GM10847 (cell line): ENCODE measurements around the gene SLC16A12.

Experiments
- POLR2A ChIP-seq: IDR thresholded peaks from 2 replicates; pipeline ENCODE4 v1.6.1; 2011; ENCODE audit not compliant: insufficient read length; ENCODE audit errors: extremely low read depth

SLC16A12 gene

GRCh38 chr10:89469517-89469916, 65.9 kb downstream of the SLC16A12 start:
- TF ChIP-seq POLR2A: no peak

- no peak for TF ChIP-seq POLR2A
Observed at GRCh38 chr10:89468191-89468965, 67.0 kb downstream of the SLC16A12 start.

GRCh38 chr10:89466599-89467035, 68.8 kb downstream of the SLC16A12 start:
- TF ChIP-seq POLR2A: no peak

- no peak for TF ChIP-seq POLR2A
Observed at GRCh38 chr10:89465196-89465595, 70.2 kb downstream of the SLC16A12 start.

- no peak for TF ChIP-seq POLR2A
Observed at GRCh38 chr10:89463846-89464537, 71.4 kb downstream of the SLC16A12 start.

- TF ChIP-seq POLR2A: no peak
Observed at GRCh38 chr10:89458784-89459183, 76.6 kb downstream of the SLC16A12 start.

- no peak for TF ChIP-seq POLR2A
Observed at GRCh38 chr10:89458291-89458690, 77.1 kb downstream of the SLC16A12 start.

GRCh38 chr10:89454561-89455347, 80.6 kb downstream of the SLC16A12 start:
- no peak for TF ChIP-seq POLR2A

GRCh38 chr10:89452193-89452592, 83.2 kb downstream of the SLC16A12 start:
- TF ChIP-seq POLR2A: no peak

- TF ChIP-seq POLR2A: no peak
Observed at GRCh38 chr10:89450901-89451300, 84.5 kb downstream of the SLC16A12 start.

- TF ChIP-seq POLR2A: no peak
Observed at GRCh38 chr10:89442289-89442688, 93.1 kb downstream of the SLC16A12 start.

GRCh38 chr10:89440226-89441009, 95.0 kb downstream of the SLC16A12 start:
- no peak for TF ChIP-seq POLR2A

GRCh38 chr10:89438525-89438924, 96.9 kb downstream of the SLC16A12 start:
- TF ChIP-seq POLR2A: no peak

- no peak for TF ChIP-seq POLR2A
Observed at GRCh38 chr10:89431977-89432376, 103.4 kb downstream of the SLC16A12 start.

GRCh38 chr10:89428877-89429276, 106.5 kb downstream of the SLC16A12 start:
- TF ChIP-seq POLR2A: no peak

- TF ChIP-seq POLR2A: no peak
Observed at GRCh38 chr10:89427629-89428028, 107.8 kb downstream of the SLC16A12 start.
